Stimulated activated CD4-positive, alpha-beta T cell treated with anti-CD3 and anti-CD28 coated beads, Interleukin-4, amount 100 ng/mL, for 24 hours (primary cell): ENCODE data around the gene TPK1.
"Not testable (repeated sequence)": the region's sequence is repeated elsewhere in the genome, so short reads cannot be mapped to it uniquely, and the experiment has no call there.

ENCODE experiments used
- DNase-seq: peaks from one replicate; pipeline ENCODE4 v3.0.0-alpha.2; 2020

Gene TPK1

GRCh38 chr7:144606261-144606660, 229.6 kb downstream of the TPK1 start:
- DNase-seq: no peak

GRCh38 chr7:144596953-144597352, 238.9 kb downstream of the TPK1 start:
- no peak for DNase-seq

- no peak for DNase-seq
Measured at GRCh38 chr7:144594580-144594979, 241.3 kb downstream of the TPK1 start.

GRCh38 chr7:144588559-144589051, 247.2 kb downstream of the TPK1 start:
- DNase-seq: no peak

- DNase-seq: no peak
Measured at GRCh38 chr7:144587701-144588100, 248.2 kb downstream of the TPK1 start.

- no peak for DNase-seq
Measured at GRCh38 chr7:144584726-144585125, 251.1 kb downstream of the TPK1 start.

- DNase-seq: no peak
Measured at GRCh38 chr7:144579687-144580086, 256.2 kb downstream of the TPK1 start.

- DNase-seq: no peak
Measured at GRCh38 chr7:144575456-144575855, 260.4 kb downstream of the TPK1 start.

- not testable (repeated sequence) for DNase-seq
Measured at GRCh38 chr7:144574753-144575152, 261.1 kb downstream of the TPK1 start.

- no peak for DNase-seq
Measured at GRCh38 chr7:144568233-144568632, 267.6 kb downstream of the TPK1 start.

- no peak for DNase-seq
Measured at GRCh38 chr7:144565586-144565985, 270.3 kb downstream of the TPK1 start.

GRCh38 chr7:144549861-144550260, 286.0 kb downstream of the TPK1 start:
- DNase-seq: no peak

- no peak for DNase-seq
Measured at GRCh38 chr7:144548556-144548955, 287.3 kb downstream of the TPK1 start.

GRCh38 chr7:144547888-144548287, 288.0 kb downstream of the TPK1 start:
- no peak for DNase-seq

- no peak for DNase-seq
Measured at GRCh38 chr7:144546782-144547181, 289.1 kb downstream of the TPK1 start.

- DNase-seq: no peak
Measured at GRCh38 chr7:144545330-144545729, 290.5 kb downstream of the TPK1 start.

- no peak for DNase-seq
Measured at GRCh38 chr7:144534655-144535395, 301.0 kb downstream of the TPK1 start.

GRCh38 chr7:144534196-144534595, 301.7 kb downstream of the TPK1 start:
- DNase-seq: no peak

GRCh38 chr7:144531181-144531580, 304.7 kb downstream of the TPK1 start:
- no peak for DNase-seq

- DNase-seq: no peak
Measured at GRCh38 chr7:144529269-144529926, 306.5 kb downstream of the TPK1 start.

GRCh38 chr7:144528536-144529045, 307.3 kb downstream of the TPK1 start:
- DNase-seq: no peak

- no peak for DNase-seq
Measured at GRCh38 chr7:144527051-144527471, 308.8 kb downstream of the TPK1 start.

- no peak for DNase-seq
Measured at GRCh38 chr7:144525956-144526355, 309.9 kb downstream of the TPK1 start.

GRCh38 chr7:144524271-144524670, 311.6 kb downstream of the TPK1 start:
- no peak for DNase-seq
